Measurements from ENCODE around the gene PRR5L.

Gene PRR5L

DNA sequence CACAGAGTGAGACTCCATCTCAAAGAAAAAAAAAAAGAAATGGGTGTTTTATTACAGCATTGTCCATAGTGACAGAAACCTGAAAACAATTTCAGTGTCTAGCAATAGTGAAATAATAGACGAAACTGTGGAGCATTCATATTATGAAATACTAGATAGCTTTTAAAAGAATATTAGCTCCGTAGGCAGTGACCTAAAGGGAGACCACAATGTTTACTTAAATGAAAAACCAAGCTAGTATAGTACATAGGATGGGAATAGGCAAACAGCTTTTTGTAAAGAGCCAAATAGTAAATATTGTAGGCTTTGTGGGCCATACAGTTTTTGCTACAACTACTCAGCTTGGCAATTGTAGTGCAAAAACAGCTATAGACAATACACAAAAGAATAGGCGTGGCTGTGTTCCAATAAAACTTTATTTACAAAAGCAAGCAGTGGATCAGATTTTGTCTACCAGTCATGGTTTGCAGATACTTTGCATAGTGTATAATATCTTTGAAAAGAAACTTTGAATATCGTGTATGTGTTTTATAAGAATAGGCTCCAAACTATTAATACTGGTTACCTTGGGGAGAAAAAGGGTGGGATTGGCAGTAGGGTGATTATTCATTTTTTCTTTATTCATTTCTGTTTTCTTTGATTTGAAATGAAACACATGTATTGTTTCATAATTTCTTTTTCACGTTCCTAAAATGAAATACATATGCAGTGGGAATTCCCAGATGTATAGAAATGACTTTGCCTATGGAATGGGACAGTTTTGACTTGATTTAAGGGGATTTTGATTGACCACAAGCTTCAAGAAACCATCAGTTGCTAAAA is 50.7 kb downstream of the PRR5L start:
- Histone ChIP-seq H3K9ac (no peak overlapping the region), H3K79me2 (no peaks in the 10 kb centered on the region), H3K36me3 (ENCODE audit: control insufficient read depth, insufficient read depth, low read length) (no peaks in the 10 kb centered on the region), H3K4me2 (ENCODE audit: low read length) (no peak overlapping the region), H3K27me3 (ENCODE audit: control insufficient read depth, insufficient read depth, low read length) (no peaks in the 10 kb centered on the region), H3K9me3 (ENCODE audit: control insufficient read depth, low read length) (no peaks in the 10 kb centered on the region), H3K4me1 (no peaks in the 10 kb centered on the region), H2AFZ (no peak overlapping the region), H3K27ac (no peak overlapping the region), H3K4me3 (ENCODE audit: low read depth, low read length) (no peak overlapping the region)
- TF ChIP-seq, protein P1, sequence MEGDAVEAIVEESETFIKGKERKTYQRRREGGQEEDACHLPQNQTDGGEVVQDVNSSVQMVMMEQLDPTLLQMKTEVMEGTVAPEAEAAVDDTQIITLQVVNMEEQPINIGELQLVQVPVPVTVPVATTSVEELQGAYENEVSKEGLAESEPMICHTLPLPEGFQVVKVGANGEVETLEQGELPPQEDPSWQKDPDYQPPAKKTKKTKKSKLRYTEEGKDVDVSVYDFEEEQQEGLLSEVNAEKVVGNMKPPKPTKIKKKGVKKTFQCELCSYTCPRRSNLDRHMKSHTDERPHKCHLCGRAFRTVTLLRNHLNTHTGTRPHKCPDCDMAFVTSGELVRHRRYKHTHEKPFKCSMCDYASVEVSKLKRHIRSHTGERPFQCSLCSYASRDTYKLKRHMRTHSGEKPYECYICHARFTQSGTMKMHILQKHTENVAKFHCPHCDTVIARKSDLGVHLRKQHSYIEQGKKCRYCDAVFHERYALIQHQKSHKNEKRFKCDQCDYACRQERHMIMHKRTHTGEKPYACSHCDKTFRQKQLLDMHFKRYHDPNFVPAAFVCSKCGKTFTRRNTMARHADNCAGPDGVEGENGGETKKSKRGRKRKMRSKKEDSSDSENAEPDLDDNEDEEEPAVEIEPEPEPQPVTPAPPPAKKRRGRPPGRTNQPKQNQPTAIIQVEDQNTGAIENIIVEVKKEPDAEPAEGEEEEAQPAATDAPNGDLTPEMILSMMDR (IDR thresholded peaks at IDR 0.05) = no peak

DNA sequence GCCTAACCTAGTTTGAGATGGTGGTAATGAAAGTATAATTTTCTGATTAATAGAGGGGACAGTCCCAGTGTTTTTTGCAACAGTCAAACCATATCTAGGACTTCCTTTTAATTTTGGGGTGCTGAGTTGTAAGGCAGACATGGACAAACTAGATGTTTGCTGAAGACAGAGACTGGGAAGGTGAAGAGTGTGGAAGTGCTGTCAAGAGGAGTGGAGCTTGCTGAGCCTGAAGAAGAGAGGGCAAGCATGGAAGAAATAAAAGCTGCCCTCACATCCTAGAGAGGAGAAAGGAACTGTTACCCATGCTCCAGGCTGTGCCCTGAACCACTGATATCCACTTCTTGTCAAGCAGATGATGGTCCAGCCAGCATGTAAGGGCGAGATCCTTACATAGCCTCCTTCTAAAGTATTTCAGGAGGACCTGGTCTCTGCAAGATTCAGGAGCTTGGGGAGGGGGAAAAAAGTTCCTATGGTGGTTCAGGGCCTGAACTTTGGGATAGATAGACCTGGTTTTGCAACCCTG is 51.4 kb downstream of the PRR5L start:
- no peak overlapping the region for H2AFZ ChIP-seq

DNA sequence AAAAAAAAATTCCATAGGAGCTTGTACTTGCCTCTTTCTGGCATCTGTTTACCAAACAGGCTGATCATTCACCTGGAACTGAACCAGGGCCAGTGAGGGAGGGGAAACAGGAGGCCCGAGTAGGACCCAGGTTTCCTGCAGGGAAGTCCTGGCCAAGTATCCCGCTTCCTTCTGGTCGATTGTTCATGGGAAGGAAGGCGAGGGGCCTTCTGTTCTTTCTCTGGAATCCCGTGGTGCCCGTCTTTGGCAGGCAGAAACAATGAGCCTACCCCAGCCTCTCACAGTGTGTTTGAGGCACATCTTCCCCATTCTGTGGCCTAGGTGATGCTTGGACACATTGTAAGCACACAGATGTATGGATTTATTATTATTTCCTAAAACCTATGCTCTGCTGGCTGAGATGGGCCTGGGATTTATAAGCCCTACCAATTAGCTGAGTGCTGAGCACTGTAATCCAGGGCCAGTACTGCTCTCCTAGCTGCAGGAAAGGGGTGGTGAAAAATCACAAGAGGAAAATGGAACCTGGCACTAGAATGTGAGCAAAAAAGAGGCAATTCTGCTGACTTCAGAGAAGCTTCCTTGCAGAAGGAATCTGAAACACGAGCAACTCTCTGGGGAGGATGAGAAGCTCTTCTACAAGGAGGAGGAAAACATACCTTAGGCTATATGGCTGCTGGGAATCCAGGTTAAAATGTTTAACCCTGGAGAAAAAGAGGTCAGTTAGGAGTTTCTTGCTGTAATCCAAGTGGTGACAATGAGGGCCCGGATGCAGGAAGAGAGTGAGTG is 53.5 kb downstream of the PRR5L start:
- Histone ChIP-seq H3K79me2 (no peaks in the 10 kb centered on the region), H3K4me3 (ENCODE audit: low read depth, low read length) (no peak overlapping the region), H3K9ac (no peak overlapping the region), H3K27ac (no peak overlapping the region), H2AFZ (no peak overlapping the region), H3K4me1 (no peaks in the 10 kb centered on the region), H3K36me3 (ENCODE audit: control insufficient read depth, insufficient read depth, low read length) (no peaks in the 10 kb centered on the region), H3K9me3 (ENCODE audit: control insufficient read depth, low read length) (no peaks in the 10 kb centered on the region), H3K27me3 (ENCODE audit: control insufficient read depth, insufficient read depth, low read length) (no peaks in the 10 kb centered on the region), H3K4me2 (ENCODE audit: low read length) (no peak overlapping the region)
- TF ChIP-seq, protein P1 (IDR thresholded peaks at IDR 0.05) = no peak

More for the DNA sequence above, 51.4 kb downstream of the PRR5L start:
- H3K36me3 ChIP-seq (ENCODE audit: control insufficient read depth, insufficient read depth, low read length) = no peaks in the 10 kb centered on the region
- no peak overlapping the region for H3K4me2 ChIP-seq (ENCODE audit: low read length)
- no peak overlapping the region for H3K9ac ChIP-seq
- H3K4me1 ChIP-seq = no peaks in the 10 kb centered on the region
- no peaks in the 10 kb centered on the region for H3K79me2 ChIP-seq
- TF ChIP-seq, protein P1 (IDR thresholded peaks at IDR 0.05) = no peak
- H3K27me3 ChIP-seq (ENCODE audit: control insufficient read depth, insufficient read depth, low read length) = no peaks in the 10 kb centered on the region
- no peak overlapping the region for H3K4me3 ChIP-seq (ENCODE audit: low read depth, low read length)
- H3K9me3 ChIP-seq (ENCODE audit: control insufficient read depth, low read length) = no peaks in the 10 kb centered on the region
- H3K27ac ChIP-seq = no peak overlapping the region

DNA sequence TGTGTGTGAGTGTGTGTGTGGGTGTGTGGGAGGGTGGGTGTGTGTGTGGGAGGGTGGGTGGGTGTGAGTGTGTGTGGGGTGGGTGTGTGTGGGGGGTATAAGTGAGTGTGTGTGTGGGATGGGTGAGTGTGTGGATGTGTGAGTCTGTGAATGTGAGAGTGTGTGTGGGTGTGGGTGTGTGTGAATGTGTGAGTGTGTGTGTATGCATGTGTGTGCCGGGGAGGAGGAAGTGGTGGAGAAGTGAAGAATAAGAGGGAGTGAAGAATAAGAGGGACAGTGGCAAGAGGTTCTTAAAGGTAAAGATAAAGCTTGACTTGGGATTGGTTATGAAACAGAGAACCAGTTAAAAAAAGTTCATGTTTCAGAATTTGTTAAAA is 54.0 kb downstream of the PRR5L start:
- TF ChIP-seq, protein P1 (IDR thresholded peaks at IDR 0.05) = no peak
- H3K79me2 ChIP-seq = no peaks in the 10 kb centered on the region
- H3K27ac ChIP-seq = no peak overlapping the region
- no peaks in the 10 kb centered on the region for H3K36me3 ChIP-seq (ENCODE audit: control insufficient read depth, insufficient read depth, low read length)
- H3K9ac ChIP-seq = no peak overlapping the region
- no peaks in the 10 kb centered on the region for H3K4me1 ChIP-seq
- no peaks in the 10 kb centered on the region for H3K27me3 ChIP-seq (ENCODE audit: control insufficient read depth, insufficient read depth, low read length)
- H3K9me3 ChIP-seq (ENCODE audit: control insufficient read depth, low read length) = no peaks in the 10 kb centered on the region
- no peak overlapping the region for H3K4me3 ChIP-seq (ENCODE audit: low read depth, low read length)
- H3K4me2 ChIP-seq (ENCODE audit: low read length) = no peak overlapping the region
- H2AFZ ChIP-seq = no peak overlapping the region
